H4 (cell line): Measurements from ENCODE around the gene SLU7. TPM values are rescaled to one million over a fixed set of nuclear protein-coding genes. Genes with fewer than 3 reads are reported as not detected.
A peak's percentile ranks its signal among the peaks of the same experiment; 100 is the strongest.

Experiments
- DNase-seq: peaks from one replicate; pipeline ENCODE4 v3.0.0-alpha.2; 2015; ENCODE audit warnings: low spot score
- total RNA-seq: library from RNA; depleted of rRNA; stranded (reverse); fragments of >200 nt; shearing (Covaris generic); gene quantifications from 2 replicates; pipeline ENCODE4 v1.2.3, GENCODE V29; 2014; rRNA removed

Gene SLU7
- 23.1 and 48.3 TPM in 2 replicates for total RNA-seq

GRCh38 chr5:160418561-160419457 lies at the start of gene SLU7:
Gene SLU7, minus strand, starts transcription at chr5:160419081. Its CDS starts 3,787 bp downstream, at chr5:160415294.
- peak; percentile 94 for DNase-seq

GRCh38 chr5:160468363-160468975 lies 49.6 kb upstream of the SLU7 start:
- DNase-seq, result no peak

- DNase-seq, result peak; percentile 87
Observed at GRCh38 chr5:160467555-160468362, 48.9 kb upstream of the SLU7 start.

DNA sequence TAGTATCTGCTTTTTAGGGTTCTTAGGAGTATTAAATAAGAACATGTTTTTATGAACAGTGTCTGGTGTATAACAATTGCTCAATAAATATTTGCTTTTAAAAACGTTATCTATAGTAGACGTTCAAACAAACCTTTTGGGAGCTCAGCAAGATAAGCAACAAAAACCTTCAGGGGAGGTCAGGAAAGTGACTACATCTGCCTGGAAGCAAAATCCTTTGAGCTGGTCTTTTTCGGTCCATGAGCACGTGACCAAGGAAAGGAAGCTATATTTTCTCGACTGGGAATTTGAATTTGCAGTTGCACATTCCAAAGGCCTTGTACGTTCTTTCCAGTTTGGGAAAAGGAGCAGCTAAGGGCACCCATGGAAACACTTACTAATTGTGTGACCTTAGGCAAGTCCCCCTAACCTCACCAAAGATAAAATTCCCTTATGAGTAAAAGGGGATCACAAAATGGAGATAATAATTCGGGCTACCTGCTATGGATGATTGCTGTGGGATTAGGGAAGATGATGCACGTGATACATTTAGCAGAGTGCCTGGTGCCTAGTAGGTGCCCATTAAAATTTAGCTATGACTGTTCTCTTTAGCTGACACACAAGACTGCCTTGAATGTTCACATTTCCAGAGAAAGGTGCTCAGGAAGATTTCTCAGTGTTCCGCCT lies 48.1 kb upstream of the SLU7 start:
- DNase-seq, result no peak

GRCh38 chr5:160466116-160466515 lies 47.2 kb upstream of the SLU7 start:
- no peak for DNase-seq

DNA sequence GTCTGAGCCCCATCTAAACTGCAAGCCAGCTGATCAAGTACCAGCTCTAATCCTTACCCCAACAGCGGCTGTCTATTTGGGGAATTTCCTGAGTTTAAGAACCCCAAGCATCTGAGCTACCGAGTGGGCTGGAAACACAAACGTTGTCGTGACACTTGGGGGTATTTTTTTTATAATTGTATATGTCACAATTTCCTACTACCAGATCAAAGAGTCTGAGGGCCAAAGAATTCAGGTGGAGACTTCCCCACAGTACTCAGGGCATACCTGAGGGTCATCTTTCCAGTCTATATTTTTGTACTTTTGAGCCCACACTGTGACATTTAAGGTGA lies 45.6 kb upstream of the SLU7 start:
- no peak for DNase-seq

GRCh38 chr5:160463740-160464465 lies 45.0 kb upstream of the SLU7 start:
- peak; percentile 9 for DNase-seq

DNA sequence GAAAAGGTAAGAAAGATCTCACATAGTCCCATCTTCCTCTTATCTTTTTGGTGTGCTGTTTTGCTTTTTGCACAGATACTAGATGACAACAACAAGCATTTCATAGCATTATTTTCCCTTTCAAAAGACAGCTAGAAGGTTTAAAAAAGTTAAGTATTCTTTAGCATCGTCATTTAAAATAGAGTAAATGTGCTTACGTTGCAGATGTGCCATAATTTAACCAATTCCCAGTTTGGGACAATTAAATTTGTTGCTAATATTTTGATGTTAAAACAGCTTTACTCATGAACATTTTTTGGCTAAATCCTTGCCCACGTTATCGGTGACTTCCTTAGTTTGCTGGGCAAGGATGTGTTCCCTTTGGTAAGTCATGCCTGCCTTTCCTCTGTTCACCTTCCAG lies 44.3 kb upstream of the SLU7 start:
- no peak for DNase-seq

- no peak for DNase-seq
Observed at GRCh38 chr5:160462167-160462566, 43.3 kb upstream of the SLU7 start.

DNA sequence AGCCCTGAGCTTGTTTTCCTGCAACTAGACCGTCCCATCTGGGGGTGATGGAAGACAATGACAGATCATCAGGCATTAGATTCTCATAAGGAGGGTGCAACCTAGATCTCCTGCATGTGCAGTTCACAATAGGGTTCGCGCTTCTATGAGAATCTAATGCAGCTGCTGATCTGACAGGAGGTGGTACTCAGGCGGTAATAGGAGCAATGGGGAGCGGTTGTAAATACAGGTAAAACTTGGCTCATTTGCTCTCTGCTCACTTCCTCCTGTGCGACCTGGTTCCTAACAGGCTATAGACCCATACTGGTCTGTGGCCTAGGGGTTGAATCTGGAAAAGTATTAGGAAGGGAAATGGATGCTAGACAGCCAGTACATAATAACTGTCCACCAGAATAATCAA lies 42.5 kb upstream of the SLU7 start:
- DNase-seq, result no peak

DNA sequence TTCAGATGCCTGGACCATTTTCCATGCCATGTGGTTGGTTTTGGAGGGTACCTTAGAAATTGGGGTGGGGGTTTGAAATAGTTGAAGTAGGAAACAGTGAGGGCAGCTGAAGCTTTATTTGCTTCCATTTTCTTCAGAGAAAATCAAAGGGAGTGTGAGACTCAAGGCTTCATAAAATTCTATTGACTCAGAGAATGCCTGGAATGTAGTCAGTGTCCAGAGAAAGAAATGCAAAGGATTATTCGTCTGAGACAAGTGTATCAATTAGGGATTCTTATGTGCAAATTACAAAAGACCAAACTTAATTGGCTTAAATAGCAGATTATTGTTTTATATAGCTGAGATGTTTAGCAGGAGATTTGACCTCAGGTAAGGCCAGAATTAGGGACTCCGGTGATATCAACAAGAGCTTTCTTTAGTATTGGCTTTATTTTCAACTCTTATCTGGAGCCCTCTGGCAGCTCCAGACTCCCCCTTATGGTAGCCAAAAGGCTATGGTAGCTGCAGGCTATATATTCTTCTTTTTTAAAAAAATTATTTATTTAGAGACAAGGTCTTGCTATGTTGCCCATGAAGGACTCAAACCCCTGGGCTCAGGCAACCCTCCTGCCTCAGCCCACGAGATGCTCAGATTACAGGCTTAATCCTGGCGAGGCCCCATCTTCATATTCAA lies 41.6 kb upstream of the SLU7 start:
- DNase-seq, result no peak

DNA sequence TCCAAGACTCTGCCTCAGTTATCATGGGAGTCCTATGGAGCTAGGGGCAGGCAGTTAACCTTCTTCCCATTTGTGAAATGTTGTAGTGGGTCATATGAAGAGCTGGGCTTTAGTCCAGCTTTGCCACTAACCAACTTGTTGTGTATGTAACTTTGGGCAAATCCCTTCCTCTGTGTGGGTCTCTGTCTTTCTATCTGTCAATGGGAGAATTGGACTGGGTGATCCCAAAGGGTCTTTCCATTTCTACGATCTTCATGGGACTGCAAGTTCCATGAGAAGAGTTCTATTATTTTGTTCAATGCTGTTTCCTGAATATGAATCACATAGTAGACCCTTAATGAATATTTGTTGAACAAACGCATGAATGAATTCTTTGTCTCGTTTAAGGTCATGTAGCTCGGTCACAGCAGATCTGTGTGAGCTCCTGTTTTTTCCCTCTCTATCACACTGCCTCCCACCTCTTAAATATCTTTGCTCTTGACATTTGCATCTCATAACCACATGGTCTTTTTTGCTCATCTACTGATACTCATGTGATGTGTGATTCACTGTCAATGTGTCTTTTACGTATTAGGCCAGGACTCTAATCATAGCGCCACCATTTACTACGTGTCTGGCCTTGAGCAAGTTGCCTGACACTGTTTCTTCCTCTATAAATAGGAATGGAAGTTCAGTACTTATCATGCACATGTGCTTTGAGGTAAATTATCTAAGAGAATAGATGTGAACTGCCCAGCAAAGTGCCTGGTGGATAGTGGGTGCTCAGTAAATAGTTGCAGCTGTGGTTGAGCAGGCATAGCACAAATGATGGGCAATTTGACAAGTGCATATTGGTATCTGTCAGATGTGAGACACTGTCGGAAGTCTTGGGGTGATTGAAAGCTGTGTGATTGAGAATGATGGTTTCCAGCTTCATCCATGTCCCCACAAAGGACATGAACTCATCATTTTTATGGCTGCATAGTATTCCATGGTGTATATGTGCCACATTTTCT lies 40.2 kb upstream of the SLU7 start:
- DNase-seq, result no peak

DNA sequence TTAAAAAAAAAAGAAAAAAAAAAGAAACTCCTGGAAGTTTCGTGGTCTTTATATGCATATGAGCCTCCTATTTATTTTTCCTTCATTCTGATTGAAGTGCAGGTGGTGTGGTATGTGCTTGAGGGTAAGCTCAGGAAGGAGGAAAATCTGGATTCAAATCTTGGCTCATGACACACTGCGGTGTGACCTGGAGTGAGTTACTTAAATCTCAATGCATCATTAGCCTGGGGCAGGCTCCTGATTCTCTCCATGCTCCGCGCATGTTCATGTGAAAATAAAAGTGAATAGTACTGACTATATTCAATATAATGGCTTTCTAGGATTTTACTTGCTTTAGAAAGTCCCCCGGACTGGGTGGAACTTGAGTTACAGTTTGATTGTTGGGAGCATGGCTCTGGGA lies 38.4 kb upstream of the SLU7 start:
- DNase-seq, result no peak

GRCh38 chr5:160456480-160457177 lies 37.7 kb upstream of the SLU7 start:
- DNase-seq, result no peak

DNA sequence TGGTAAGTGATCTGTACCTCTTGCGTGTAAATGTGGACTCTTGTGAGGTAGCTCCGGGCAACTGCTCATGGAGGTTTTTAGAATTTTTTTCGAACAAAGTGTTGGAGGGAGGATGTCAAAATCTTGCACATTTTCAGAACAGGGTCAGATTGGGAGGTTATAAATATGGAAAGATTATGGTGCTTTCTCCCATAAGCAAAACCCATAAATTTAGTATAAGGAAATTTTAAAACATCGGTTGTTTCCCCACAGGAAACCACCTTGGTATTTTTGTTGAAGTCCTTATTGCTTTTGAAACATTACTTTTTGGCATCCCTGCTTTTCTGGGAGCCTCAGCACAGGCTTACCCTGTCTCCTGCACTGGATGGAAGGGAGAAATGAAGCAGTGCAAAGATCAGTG lies 36.7 kb upstream of the SLU7 start:
- no peak for DNase-seq

- DNase-seq, result no peak
Observed at GRCh38 chr5:160453751-160454150, 34.9 kb upstream of the SLU7 start.

- no peak for DNase-seq
Observed at GRCh38 chr5:160452795-160453194, 33.9 kb upstream of the SLU7 start.

GRCh38 chr5:160452036-160452435 lies 33.2 kb upstream of the SLU7 start:
- no peak for DNase-seq

DNA sequence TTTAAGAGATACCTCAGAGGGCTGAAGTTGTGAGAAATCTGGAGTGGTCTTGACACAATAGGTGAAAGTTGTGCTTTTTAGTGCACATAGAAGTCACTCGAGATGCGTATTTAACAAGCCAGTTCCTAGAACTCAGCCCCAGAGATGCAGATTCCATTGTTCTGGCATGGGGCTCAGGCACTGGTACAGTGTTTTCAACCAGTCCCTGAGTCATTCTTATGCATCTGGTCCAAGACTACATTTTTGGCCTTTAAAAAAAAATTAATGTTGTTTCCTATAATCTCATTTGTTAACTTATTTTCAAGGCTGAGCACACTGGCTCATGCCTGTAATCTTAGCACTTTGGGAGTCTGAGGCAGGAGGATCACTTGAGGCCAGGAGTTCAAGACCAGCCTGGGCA lies 32.4 kb upstream of the SLU7 start:
- no peak for DNase-seq
